ENCODE measurements around the gene ACSL1.

DNA sequence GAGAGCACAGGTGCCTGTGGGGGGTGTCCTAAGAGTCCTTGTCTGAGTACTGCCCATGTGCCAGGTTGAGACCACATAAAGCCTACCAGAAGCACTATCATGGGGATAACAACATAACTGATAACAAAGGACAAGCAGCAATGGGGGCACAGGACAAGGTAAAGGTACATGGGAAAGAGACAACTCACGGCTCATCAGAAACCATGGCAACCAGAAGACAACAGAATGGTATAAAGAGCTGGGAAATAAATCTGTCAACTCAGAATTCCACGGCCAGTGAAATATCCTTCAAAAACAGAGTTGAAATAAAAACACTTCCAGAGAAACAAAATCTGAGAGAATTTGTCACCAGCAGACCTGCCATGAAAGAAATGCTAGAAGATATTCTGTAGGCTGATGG, 111.9 kb downstream of the ACSL1 start:
- TF ChIP-seq POLR2A (IDR thresholded peaks at IDR 0.05) (no peak), CTCF (IDR thresholded peaks at IDR 0.05) (no peak), EP300 (IDR thresholded peaks at IDR 0.05) (no peak), POLR2AphosphoS5 (IDR thresholded peaks at IDR 0.05) (no peak)

Data from stomach (tissue), 4 donors.